NB4 (cell line): ENCODE results near the gene XRCC5.

Experiments
- MYC ChIP-seq: IDR thresholded peaks from 2 replicates; pipeline ENCODE4 v1.6.1; 2011; ENCODE audit warnings: low read depth, low read length
- POLR2A ChIP-seq: IDR thresholded peaks from 2 replicates; pipeline ENCODE4 v1.6.1; 2011; ENCODE audit warnings: mild to moderate bottlenecking; ENCODE audit not compliant: insufficient read length; ENCODE audit errors: extremely low read depth
- TF ChIP-seq, protein P1 (sequence below): IDR thresholded peaks from one replicate; pipeline ENCODE4 v1.5.1; 2012; ENCODE audit warnings: low read depth, low read length
- TF ChIP-seq, protein P2 (sequence below): IDR thresholded peaks from 2 replicates; pipeline ENCODE4 v1.6.1; 2011; ENCODE audit warnings: low read depth, low read length

DNA sequence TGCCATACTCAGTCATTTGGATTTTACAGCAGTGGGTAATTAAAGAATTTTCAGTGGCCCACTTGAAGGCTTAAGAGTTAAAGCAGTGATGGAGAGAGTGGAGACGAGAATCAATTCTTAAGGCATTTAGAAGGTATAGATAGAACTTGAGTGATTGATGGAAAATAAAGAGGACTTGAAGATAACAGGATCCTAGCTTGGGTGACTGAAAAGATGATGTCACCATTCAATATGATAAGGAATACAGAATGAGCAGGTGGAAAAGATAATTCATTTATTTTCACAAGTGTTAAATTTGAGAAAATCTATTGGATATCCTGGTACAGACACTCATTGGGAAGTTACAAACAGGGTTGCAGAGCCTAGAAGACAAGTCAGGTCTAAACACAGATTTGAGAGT, 35.2 kb downstream of the XRCC5 start:
- TF ChIP-seq, protein P1, sequence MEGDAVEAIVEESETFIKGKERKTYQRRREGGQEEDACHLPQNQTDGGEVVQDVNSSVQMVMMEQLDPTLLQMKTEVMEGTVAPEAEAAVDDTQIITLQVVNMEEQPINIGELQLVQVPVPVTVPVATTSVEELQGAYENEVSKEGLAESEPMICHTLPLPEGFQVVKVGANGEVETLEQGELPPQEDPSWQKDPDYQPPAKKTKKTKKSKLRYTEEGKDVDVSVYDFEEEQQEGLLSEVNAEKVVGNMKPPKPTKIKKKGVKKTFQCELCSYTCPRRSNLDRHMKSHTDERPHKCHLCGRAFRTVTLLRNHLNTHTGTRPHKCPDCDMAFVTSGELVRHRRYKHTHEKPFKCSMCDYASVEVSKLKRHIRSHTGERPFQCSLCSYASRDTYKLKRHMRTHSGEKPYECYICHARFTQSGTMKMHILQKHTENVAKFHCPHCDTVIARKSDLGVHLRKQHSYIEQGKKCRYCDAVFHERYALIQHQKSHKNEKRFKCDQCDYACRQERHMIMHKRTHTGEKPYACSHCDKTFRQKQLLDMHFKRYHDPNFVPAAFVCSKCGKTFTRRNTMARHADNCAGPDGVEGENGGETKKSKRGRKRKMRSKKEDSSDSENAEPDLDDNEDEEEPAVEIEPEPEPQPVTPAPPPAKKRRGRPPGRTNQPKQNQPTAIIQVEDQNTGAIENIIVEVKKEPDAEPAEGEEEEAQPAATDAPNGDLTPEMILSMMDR, result no peak
- no peak for TF ChIP-seq POLR2A
- TF ChIP-seq, protein P2, sequence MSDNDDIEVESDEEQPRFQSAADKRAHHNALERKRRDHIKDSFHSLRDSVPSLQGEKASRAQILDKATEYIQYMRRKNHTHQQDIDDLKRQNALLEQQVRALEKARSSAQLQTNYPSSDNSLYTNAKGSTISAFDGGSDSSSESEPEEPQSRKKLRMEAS, result no peak
- TF ChIP-seq MYC, result no peak
